SU-DHL-6 (cell line): ENCODE results near the gene MYH15.

Experiments
- H2AFZ ChIP-seq: fragments of 200-600 bp; sonication (generic); 2 replicates; pipeline ENCODE4 v1.6.1; 2014; ENCODE audit warnings: low read depth, mild to moderate bottlenecking, moderate library complexity, mixed read lengths, antibody characterized with exemption, low read length; ENCODE audit not compliant: severe bottlenecking
- H3F3A ChIP-seq: fragments of 200-600 bp; shearing (Covaris generic); 2 replicates; pipeline ENCODE4 v1.6.0; 2016; ENCODE audit warnings: antibody characterized with exemption, mild to moderate bottlenecking; ENCODE audit not compliant: insufficient read depth
- H3K27ac ChIP-seq: fragments of 200-600 bp; sonication (generic); 2 replicates; pipeline ENCODE4 v1.5.1; 2016; ENCODE audit warnings: low read depth, mild to moderate bottlenecking, low read length, moderate library complexity, mixed read lengths
- H3K27me3 ChIP-seq: fragments of 200-600 bp; sonication (generic), shearing (Covaris generic); 2 replicates; pipeline ENCODE4 v1.6.0; 2014; ENCODE audit warnings: mild to moderate bottlenecking, low read length
- H3K36me3 ChIP-seq: fragments of 200-600 bp; sonication (generic); 2 replicates; pipeline ENCODE4 v1.6.1; 2014; ENCODE audit warnings: mild to moderate bottlenecking, low read length, mixed read lengths
- H3K4me2 ChIP-seq: fragments of 300-600, 200-600 bp; shearing (Covaris generic), sonication (generic); 2 replicates; pipeline ENCODE4 v1.6.0; 2014; ENCODE audit warnings: low read length, low read depth, mild to moderate bottlenecking; ENCODE audit not compliant: poor library complexity, severe bottlenecking
- H3K4me3 ChIP-seq: fragments of 200-600 bp; sonication (generic); 2 replicates; pipeline ENCODE4 v1.5.1; 2014; ENCODE audit warnings: antibody characterized with exemption, low read length, mild to moderate bottlenecking, mixed read lengths; ENCODE audit not compliant: insufficient read depth, poor library complexity, severe bottlenecking
- H3K79me2 ChIP-seq: fragments of 200-600 bp; sonication (generic); 2 replicates; pipeline ENCODE4 v1.6.1; 2014; ENCODE audit warnings: mild to moderate bottlenecking, low read length, moderate library complexity; ENCODE audit not compliant: insufficient read depth
- H3K9ac ChIP-seq: fragments of 200-600 bp; sonication (generic); 2 replicates; pipeline ENCODE4 v1.7.0; 2014; ENCODE audit warnings: mild to moderate bottlenecking, low read length
- H3K9me2 ChIP-seq: fragments of 200-600 bp; sonication (generic); replicated peaks from 2 replicates; pipeline ENCODE4 v1.6.1; 2014; ENCODE audit warnings: low read length; ENCODE audit not compliant: insufficient read depth
- H3K9me3 ChIP-seq: fragments of 200-600 bp; sonication (generic); 2 replicates; pipeline ENCODE4 v1.6.1; 2014; ENCODE audit warnings: low read length, mixed read lengths; ENCODE audit not compliant: insufficient read depth
- H4K20me1 ChIP-seq: fragments of 200-600 bp; sonication (generic); 2 replicates; pipeline ENCODE4 v1.6.1; 2014; ENCODE audit warnings: low read depth, mild to moderate bottlenecking, antibody characterized with exemption, low read length, moderate library complexity, mixed read lengths
- CTCF ChIP-seq: fragments of 200-600 bp; sonication (generic); IDR thresholded peaks from one replicate; pipeline ENCODE4 v1.5.1; 2017; ENCODE audit warnings: antibody characterized with exemption, mild to moderate bottlenecking, low read length, moderate library complexity; ENCODE audit not compliant: insufficient read depth, poor library complexity, severe bottlenecking
- EZH2phosphoT487 ChIP-seq: fragments of 200-600 bp; sonication (generic), shearing (Covaris generic); conservative IDR thresholded peaks from 2 replicates; pipeline ENCODE4 v1.6.1; 2018; ENCODE audit warnings: mild to moderate bottlenecking, antibody characterized with exemption, low read length, moderate library complexity, mixed read lengths

MYH15 gene

GRCh38 chr3:108388136-108389132, 122.0 kb downstream of the MYH15 start:
- no peak overlapping the region for H2AFZ ChIP-seq
- no peak overlapping the region for H3K9ac ChIP-seq
- H3K27ac ChIP-seq: no peak overlapping the region
- no peaks in the 10 kb centered on the region for H3K9me2 ChIP-seq
- no peak overlapping the region for H3K4me2 ChIP-seq
- no peaks in the 10 kb centered on the region for H4K20me1 ChIP-seq
- H3K27me3 ChIP-seq: no peaks in the 10 kb centered on the region
- H3F3A ChIP-seq: no peaks in the 10 kb centered on the region
- no peaks in the 10 kb centered on the region for H3K79me2 ChIP-seq
- no peaks in the 10 kb centered on the region for H3K36me3 ChIP-seq
- H3K9me3 ChIP-seq: no peaks in the 10 kb centered on the region
- no peak for TF ChIP-seq CTCF
- no peak for TF ChIP-seq EZH2phosphoT487
- H3K4me3 ChIP-seq: no peak overlapping the region

- Histone ChIP-seq H3K79me2 (no peaks in the 10 kb centered on the region), H3K27ac (no peak overlapping the region), H3K9me3 (no peaks in the 10 kb centered on the region), H3K9ac (no peak overlapping the region), H3F3A (no peaks in the 10 kb centered on the region), H3K4me3 (no peak overlapping the region), H3K27me3 (no peaks in the 10 kb centered on the region), H3K36me3 (no peaks in the 10 kb centered on the region), H4K20me1 (no peaks in the 10 kb centered on the region), H3K4me2 (no peak overlapping the region), H3K9me2 (no peaks in the 10 kb centered on the region), H2AFZ (no peak overlapping the region)
- TF ChIP-seq EZH2phosphoT487 (no peak), CTCF (no peak)
Observed at GRCh38 chr3:108387063-108387462, 123.3 kb downstream of the MYH15 start.

GRCh38 chr3:108383306-108383705, 127.1 kb downstream of the MYH15 start:
- Histone ChIP-seq H4K20me1 (no peaks in the 10 kb centered on the region), H3K4me2 (no peak overlapping the region), H2AFZ (no peak overlapping the region), H3K36me3 (no peaks in the 10 kb centered on the region), H3F3A (no peaks in the 10 kb centered on the region), H3K9ac (no peak overlapping the region), H3K79me2 (no peaks in the 10 kb centered on the region), H3K4me3 (no peak overlapping the region), H3K27me3 (no peaks in the 10 kb centered on the region), H3K27ac (no peak overlapping the region), H3K9me3 (no peaks in the 10 kb centered on the region), H3K9me2 (no peaks in the 10 kb centered on the region)
- no peak for TF ChIP-seq CTCF
- TF ChIP-seq EZH2phosphoT487: no peak
